K562 (cell line): ENCODE measurements around the gene RNF41. TPM values are rescaled to one million over a fixed set of nuclear protein-coding genes. Genes with fewer than 3 reads are reported as not detected.
A peak's percentile ranks its signal among the peaks of the same experiment; 100 is the strongest.

Source experiments
- CEBPZ ChIP-seq: fragments of 150-350 bp; IDR thresholded peaks from 2 replicates; pipeline ENCODE4 v1.6.1; 2014; ENCODE audit warnings: low read depth, mild to moderate bottlenecking, low read length, borderline replicate concordance
- E2F4 ChIP-seq: sonication (generic); formaldehyde crosslinking; IDR thresholded peaks from 2 replicates; pipeline ENCODE4 v1.8.0; 2022; ENCODE audit warnings: mild to moderate bottlenecking, low read depth, missing genetic modification reagents
- FOXO4 ChIP-seq: fragments of 450-650 bp; formaldehyde crosslinking; IDR thresholded peaks from 2 replicates; pipeline ENCODE4 v1.4.0; 2020; ENCODE audit warnings: mild to moderate bottlenecking, moderate library complexity
- NKRF ChIP-seq: fragments of 450-650 bp; IDR thresholded peaks from 2 replicates; pipeline ENCODE4 v1.6.1; 2016; ENCODE audit warnings: borderline replicate concordance
- RCOR1 ChIP-seq, 2 experiments: IDR thresholded peaks; 2 replicates each; pipeline ENCODE4 v1.6.1; 2012; ENCODE audit warnings: low read depth in 2 of 2, low read length in 2 of 2, borderline replicate concordance in 1 of 2, improper control_type of control experiment in 1 of 2
- ZBTB40 ChIP-seq, 2 experiments: fragments of 450-650 bp in 1 of 2; sonication (generic) in 1 of 2; formaldehyde crosslinking in 1 of 2; IDR thresholded peaks; 2 replicates each; pipeline versions ENCODE4 v1.7.1 to v1.9.0; 2016 to 2022; ENCODE audit warnings: inconsistent platforms in 1 of 2, mild to moderate bottlenecking in 1 of 2, missing genetic modification reagents in 1 of 2
- ZEB2 ChIP-seq: fragments of 450-650 bp; IDR thresholded peaks from 2 replicates; pipeline ENCODE4 v1.6.1; 2016
- polyA plus RNA-seq, 8 experiments: library from polyadenylated mRNA; depleted of rRNA in 4 of 8; stranded (reverse) in 5 of 8; unstranded in 3 of 8; fragments of >200 nt; fragmentation: Nextera tagmentation in 2 of 8; fragmentation: Illumina TruSeq in 1 of 8; extraction: Ambion mirVana in 2 of 8; extraction: Trizol in 1 of 8; gene quantifications; 2 replicates each; pipeline versions ENCODE4 v1.2.1 to v1.2.3, GENCODE V29; 2011 to 2014; ENCODE audit warnings: inconsistent platforms in 1 of 8, missing spikeins in 1 of 8
- total RNA-seq, 7 experiments: library from RNA; depleted of rRNA in 6 of 7; stranded (reverse); fragments of >200 nt in 6 of 7; fragmentation: Illumina TruSeq in 2 of 7; extraction: Trizol in 2 of 7; gene quantifications; 2 replicates each; pipeline versions ENCODE4 v1.2.1 to v1.2.3, GENCODE V29; 2011 to 2021; ENCODE audit warnings: low replicate concordance in 1 of 7

The RNF41 gene
- total and polyA plus RNA-seq, 9 of the 15 experiments (the other 6 are each of a cell fraction or from before 2014, with no cell fraction given), result 28.2 to 46.8 (median 33.8) TPM

GRCh38 chr12:56189918-56190694 lies 31.6 kb downstream of the RNF41 start (continued):
- TF ChIP-seq NKRF (peak; percentile 83; the same call in 1 of the 2 replicates), ZBTB40 (IDR thresholded peaks at IDR 0.05) (peak; percentile 92), ZBTB40 (CRISPR knock-in tag; IDR thresholded peaks at IDR 0.05) (no peak), FOXO4 (CRISPR knock-in tag) (peak; percentile 44; the same call in 1 of the 2 replicates), ZEB2 (no peak; the same call in none of the 2 replicates), E2F4 (CRISPR knock-in tag) (no peak), CEBPZ (no peak), RCOR1 (IDR thresholded peaks at IDR 0.05; ENCODE audit: borderline replicate concordance in 1 of 2, low read depth in 2 of 2, low read length in 2 of 2) (peak in 1 of 2 experiments; percentile 65; a peak in 2 of 4 replicates)
